NCI-H524 (cell line): Measurements from ENCODE around the gene SNX1.
A peak's percentile ranks its signal among the peaks of the same experiment; 100 is the strongest.

Source experiments
- DNase-seq, 2 experiments: peaks; one replicate each; lab custom pipeline; 2025; lab: John Stamatoyannopoulos, UW

The SNX1 gene

GRCh38 chr15:64146041-64146440 is 50.3 kb downstream of the SNX1 start:
- DNase-seq, result no peak

- no peak for DNase-seq
Measured at GRCh38 chr15:64146520-64146884, 50.7 kb downstream of the SNX1 start.

GRCh38 chr15:64146885-64147681 is 51.3 kb downstream of the SNX1 start:
- no peak for DNase-seq

GRCh38 chr15:64148168-64148567 is 52.4 kb downstream of the SNX1 start:
- DNase-seq, result no peak

- no peak for DNase-seq
Measured at GRCh38 chr15:64148581-64148980, 52.8 kb downstream of the SNX1 start.

- peak; percentile 26 to 50 for DNase-seq
Measured at GRCh38 chr15:64149424-64149823, 53.6 kb downstream of the SNX1 start.

GRCh38 chr15:64149893-64150578 is 54.3 kb downstream of the SNX1 start:
- no peak for DNase-seq

GRCh38 chr15:64151727-64152506 is 56.1 kb downstream of the SNX1 start, which contains the start of gene SNX22:
Gene SNX22, plus strand, starts transcription at chr15:64151731. Its CDS starts 45 bp downstream, at chr15:64151776.
- peak in 1 of 2 experiments; percentile 46 for DNase-seq

- peak in 1 of 2 experiments; percentile 30 for DNase-seq
Measured at GRCh38 chr15:64152507-64153387, 57.0 kb downstream of the SNX1 start.

GRCh38 chr15:64153480-64154367 is 57.9 kb downstream of the SNX1 start:
- peak; percentile 67 to 90 for DNase-seq

GRCh38 chr15:64155802-64156651 is 60.2 kb downstream of the SNX1 start:
- no peak for DNase-seq

GRCh38 chr15:64156652-64157331 is 61.0 kb downstream of the SNX1 start:
- no peak for DNase-seq

- DNase-seq, result no peak
Measured at GRCh38 chr15:64157599-64158125, 61.9 kb downstream of the SNX1 start.

- no peak for DNase-seq
Measured at GRCh38 chr15:64158363-64159134, 62.8 kb downstream of the SNX1 start.

GRCh38 chr15:64161688-64162477 is 66.1 kb downstream of the SNX1 start:
- no peak for DNase-seq

- peak in 1 of 2 experiments; percentile 50 for DNase-seq
Measured at GRCh38 chr15:64162478-64162868, 66.7 kb downstream of the SNX1 start.
